NCI-H146 (cell line): ENCODE data around the gene ADGRB3.
"Not testable (repeated sequence)": the region's sequence is repeated elsewhere in the genome, so short reads cannot be mapped to it uniquely, and the experiment has no call there.

Experiments used
- DNase-seq: peaks from one replicate; lab custom pipeline; 2025; lab: John Stamatoyannopoulos, UW

ADGRB3 gene

DNA sequence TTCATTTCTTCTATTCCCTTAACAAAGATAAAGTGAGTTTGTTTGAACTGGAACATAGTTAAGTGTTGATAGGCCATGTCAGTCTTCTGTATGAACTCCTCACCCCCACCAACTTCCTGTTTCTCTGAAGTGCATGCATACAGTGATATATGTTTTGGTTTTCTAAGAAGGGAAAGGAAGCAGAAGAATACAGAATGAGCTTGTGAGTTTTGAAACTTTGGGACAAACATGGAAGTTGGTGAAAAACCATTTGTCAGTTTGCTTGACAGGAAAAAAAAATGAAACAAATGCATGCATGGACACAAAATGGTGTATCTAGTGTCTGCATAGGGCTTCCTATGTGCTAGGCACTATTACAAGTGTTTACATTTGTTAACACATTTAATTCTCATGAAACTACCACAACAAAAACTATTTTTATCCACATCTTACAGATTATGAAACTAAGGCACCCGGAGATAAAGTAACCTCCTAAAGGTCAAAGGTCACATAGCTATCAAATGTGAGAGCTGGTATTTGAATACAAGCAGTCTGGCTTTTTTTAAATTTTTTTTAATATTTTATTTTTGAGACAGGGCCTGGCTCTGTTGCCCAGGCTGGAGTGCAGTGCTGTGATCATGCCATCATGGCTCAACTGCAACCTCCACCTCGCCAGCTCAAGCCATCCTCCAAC lies 105.9 kb downstream of the ADGRB3 start:
- no peak for DNase-seq

DNA sequence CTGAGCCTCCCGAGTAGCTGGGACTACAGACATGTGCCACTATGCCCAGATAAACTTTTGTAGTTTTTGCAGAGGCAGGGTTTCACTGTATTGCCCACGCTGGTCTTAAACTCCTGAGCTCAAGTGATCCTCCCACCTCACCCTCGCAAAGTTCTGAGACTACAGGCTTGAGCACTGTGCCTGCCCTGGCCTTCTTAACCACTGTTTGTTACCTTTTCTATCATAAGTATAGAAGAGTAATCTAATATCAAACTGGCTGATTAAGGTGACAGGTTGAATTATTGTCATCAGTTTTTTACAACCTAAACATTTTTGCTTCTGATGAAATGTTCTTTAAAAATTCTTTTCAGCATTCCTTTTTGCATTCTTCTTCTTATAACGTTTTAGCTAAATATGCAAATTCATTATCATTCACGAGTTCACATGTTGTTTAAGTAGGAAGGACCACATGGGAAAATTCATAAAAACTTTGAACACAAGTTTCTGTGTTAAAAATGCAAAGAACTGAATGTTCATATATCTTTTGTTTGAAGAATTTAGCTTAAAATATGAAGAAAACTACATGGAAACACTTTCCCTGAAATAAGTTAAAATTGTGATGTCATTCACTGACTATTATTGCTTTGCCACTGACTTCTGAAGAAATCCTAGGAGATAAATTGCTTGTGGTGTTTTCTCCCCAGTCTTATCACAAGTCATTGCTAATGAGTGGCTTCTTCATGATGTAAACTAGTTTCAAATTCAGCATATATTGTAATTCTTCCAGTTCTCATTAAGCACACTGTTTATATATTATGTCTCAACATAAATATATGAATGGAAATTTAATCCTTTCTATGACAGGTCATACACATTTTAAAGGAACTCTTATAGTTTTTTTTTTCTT lies 106.7 kb downstream of the ADGRB3 start:
- no peak for DNase-seq

DNA sequence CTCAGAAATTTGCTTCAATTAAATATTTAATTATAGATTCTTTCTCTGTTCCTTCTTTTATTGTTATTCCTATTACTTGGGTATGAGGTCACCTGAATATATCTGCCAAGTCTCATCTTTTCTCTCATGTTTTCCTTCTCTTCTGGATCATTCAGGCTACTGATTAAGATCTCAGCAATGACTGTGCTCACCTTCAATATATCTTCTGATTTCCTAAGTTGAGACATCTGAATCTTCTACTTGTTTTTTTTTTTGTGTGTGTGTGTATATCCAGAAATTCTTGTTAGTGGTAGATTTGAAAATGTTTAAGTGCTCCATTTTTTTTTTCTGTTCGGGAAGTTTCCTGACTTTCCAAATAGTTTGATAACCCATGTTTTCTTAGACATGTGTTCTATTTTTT lies 108.0 kb downstream of the ADGRB3 start:
- DNase-seq = no peak

DNA sequence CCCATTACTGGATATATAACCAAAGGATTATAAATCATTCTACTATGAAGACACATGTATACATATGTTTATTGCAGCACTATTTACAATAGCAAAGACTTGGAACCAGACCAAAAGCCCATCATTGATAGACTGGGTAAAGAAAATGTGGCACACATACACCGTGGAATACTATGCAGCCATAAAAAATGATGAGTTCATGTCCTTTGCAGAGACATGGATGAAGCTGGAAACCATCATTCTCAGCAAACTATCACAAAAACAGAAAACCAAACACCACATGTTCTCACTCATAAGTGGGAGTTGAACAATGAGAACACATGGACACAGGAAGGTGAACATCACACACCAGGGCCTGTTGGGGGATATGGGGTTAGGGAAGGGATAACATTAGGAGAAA lies 109.3 kb downstream of the ADGRB3 start:
- DNase-seq = not testable (repeated sequence)

DNA sequence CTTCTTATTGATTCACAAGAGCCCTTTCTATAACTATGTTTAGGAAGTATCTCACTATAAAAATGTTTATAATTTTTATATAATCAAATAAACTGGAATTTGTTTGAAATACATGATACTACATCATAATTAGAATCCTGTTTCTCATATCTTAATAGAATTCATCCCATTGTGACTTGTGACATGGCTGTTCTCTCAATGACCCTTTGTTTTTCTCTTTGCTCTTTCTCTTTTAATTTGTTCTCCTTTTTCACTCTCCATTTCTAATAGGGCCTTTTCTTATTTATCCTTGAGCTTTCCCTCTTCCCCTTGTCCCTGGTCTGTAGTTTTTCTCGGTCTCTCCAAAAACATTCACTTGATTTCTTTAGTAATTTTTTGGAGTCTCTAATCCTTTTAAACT lies 111.3 kb downstream of the ADGRB3 start:
- no peak for DNase-seq

- DNase-seq = no peak
Observed at GRCh38 chr6:68747110-68747790, 112.2 kb downstream of the ADGRB3 start.

GRCh38 chr6:68747832-68748231 lies 112.8 kb downstream of the ADGRB3 start:
- DNase-seq = not testable (repeated sequence)

- no peak for DNase-seq
Observed at GRCh38 chr6:68754681-68755213, 119.7 kb downstream of the ADGRB3 start.

DNA sequence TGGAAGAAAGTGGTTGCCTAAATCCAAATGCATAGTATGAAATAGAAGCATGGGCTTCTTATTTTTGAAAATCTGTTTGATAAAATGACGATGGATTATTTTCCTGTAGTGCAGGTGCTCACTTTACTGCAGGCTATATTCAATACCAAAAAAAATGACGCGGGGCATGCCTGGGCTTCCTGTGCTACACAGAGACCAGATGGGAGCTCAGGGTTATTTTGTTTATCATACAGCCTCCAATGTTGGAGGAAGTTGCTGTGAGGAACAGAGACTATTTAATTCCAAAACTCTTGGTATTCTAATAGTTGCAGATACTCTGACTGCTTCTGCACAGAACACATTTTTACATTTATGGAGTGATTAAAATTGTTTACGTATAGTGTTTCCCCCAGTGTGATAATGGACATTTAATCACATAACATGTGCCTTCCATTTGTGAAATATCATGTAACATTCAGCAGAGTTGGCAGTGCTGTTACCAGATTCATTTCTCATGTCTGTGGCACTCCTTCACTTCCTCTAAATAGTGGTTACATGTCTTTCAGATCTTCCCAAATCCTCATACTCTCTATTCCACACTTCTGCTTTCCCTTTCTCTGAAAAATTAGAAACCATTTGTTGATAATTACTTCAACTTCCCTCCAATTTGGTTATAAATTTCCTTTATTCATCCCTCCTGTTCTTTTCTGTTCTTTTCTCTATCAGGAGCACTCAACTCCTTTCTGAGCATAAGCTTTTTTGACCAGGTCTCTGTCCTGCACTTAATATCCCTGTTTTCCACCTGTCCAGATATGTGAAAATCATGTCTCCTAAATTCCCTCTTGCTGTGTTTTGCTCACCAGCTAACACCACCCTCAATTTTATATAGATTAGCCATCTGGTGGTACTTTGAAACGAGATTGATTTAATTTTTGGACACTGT lies 121.6 kb downstream of the ADGRB3 start:
- no peak for DNase-seq

GRCh38 chr6:68757821-68758220 lies 122.7 kb downstream of the ADGRB3 start:
- no peak for DNase-seq

DNA sequence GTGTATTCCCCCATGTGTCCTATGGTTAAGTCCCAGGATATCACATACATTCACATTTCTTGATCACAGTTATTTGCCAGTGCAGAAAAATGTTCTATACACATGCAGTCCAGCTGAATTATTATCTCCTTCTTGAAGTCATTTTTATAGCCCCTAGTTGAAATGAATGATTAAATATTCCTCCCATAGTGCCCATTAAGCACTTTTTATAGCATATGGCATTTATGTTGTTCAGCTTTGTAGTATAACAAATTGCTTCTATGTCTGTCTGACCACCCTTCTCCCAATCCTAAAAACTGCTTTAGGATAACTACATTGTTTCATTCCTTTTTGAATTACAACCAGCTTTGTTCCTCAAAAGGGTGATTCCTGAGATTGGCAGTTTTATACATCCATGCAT lies 123.5 kb downstream of the ADGRB3 start:
- DNase-seq = no peak

- no peak for DNase-seq
Observed at GRCh38 chr6:68760485-68760884, 125.4 kb downstream of the ADGRB3 start.

DNA sequence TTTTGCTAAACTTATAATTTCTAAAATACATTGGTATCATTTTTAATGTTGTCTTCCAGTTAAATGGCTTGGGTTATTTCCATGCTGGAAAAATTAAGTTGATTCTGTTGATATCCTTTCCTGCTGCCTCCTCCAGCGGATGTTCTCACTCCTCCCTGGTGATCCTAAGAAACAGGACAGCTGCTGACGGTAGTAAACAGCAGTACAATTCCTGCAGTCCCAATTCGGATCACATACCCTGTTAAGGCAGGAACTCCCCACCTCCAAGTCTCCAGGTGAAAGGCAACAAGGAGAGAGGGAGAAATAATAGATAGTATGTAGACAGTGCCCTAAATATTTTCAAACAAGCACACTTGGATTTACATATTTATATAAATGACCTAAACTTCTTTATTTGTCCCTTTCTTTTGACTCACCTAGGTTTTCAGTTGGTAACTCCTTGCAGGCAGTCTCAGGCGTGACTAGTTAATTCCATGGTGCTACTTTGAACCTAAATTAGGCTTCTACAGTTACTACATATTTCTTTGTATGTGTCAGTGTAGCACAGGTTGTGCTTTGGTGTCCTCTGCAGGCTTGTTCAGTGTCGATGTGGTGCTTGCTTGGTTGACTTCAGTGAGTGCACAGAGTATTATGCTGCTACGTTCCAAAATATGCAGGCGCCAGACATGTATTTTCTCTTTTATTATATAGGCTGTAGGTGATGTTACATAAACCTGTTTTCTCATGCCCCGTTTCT lies 126.0 kb downstream of the ADGRB3 start:
- no peak for DNase-seq

DNA sequence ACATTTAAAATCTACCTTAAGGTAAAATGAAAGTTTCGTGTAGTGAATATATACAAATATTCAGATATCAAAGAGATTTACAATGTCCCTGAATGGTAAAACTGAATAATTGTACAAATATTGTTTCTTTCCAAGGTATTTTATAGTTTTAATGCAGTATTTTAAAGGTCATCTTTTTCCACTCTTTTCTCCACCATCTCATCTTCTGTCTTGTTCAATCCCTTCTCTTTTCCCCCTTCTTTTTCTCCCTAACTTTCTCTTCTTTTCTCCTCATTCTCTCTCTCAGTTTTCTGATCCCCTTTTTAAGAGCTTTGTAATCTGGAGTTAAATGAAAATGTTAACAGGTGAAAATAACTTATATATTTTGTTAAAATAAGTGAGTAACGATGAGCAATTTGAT lies 126.9 kb downstream of the ADGRB3 start:
- no peak for DNase-seq

DNA sequence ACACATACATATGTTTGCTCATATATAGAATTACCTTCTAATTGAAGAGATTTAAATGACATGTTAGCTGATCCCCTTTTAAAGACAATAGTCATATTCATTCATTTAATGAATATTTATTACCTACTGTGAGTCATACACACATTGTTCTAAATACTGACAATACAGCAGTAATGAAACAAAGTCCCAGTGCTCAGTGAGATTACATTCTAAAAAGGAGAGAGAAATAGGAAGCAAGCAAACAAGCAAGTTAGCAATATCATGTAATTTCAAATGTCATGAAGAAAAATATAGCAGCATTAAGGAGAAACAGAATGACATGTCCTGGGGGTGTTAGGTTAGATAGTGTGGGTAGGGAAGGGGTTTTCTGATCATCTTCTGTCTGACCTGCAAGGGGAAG lies 136.3 kb downstream of the ADGRB3 start:
- no peak for DNase-seq

DNA sequence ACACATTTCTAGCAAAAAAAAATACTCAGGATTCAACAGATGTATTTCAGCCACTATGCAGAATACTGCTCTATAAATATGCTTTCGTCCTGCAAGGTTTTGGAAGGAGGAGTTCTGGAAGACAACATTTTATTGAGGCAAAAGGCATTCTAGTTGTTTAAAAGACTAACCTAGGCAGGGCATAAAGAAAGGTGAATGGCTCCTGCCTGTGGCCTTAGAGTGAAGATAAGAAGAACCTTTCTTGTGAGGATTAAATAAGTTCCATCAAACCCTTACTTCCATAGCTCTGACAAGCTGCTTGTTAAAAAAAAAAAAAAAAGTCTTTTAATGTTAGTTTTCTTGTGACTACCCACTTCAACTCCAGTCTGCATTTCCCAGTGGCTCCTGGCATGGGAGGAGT lies 139.8 kb downstream of the ADGRB3 start:
- no peak for DNase-seq

DNA sequence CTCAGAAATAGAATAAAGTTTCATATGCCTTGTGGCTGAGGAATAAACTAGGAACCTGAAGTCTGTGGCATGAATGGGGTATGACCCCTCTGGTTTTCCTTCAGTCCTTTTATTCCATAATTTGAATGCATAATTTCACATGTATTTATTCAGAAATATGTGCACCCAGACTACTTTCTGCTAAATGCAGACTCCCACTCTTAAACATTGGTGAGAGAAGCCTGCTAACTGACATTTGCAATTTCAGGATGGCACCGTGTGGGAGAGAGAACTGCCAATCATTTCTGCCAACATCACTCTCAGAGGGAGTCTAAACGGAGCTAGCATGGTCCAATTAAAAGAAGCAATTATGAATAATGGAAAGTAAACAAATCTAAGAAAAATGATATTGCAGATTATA lies 141.3 kb downstream of the ADGRB3 start:
- no peak for DNase-seq

DNA sequence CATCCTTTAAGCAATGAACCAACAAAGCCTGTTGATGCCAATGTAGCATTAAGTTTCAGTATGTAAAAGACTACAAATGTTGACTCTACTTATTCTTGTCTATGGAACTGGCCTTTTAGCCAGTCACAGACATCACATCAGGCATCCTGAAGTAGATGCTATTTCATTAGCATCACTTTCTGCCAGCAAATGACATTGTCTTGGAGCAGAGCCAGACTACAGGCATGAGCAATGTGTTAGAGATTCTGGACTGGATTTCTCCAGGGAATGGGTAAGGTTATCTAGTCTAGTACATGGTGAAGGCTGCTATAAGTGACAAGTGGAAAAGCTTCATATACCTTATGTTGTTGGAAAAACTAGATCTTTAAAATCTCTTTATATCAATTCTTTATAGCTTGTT lies 142.9 kb downstream of the ADGRB3 start:
- DNase-seq = no peak

DNA sequence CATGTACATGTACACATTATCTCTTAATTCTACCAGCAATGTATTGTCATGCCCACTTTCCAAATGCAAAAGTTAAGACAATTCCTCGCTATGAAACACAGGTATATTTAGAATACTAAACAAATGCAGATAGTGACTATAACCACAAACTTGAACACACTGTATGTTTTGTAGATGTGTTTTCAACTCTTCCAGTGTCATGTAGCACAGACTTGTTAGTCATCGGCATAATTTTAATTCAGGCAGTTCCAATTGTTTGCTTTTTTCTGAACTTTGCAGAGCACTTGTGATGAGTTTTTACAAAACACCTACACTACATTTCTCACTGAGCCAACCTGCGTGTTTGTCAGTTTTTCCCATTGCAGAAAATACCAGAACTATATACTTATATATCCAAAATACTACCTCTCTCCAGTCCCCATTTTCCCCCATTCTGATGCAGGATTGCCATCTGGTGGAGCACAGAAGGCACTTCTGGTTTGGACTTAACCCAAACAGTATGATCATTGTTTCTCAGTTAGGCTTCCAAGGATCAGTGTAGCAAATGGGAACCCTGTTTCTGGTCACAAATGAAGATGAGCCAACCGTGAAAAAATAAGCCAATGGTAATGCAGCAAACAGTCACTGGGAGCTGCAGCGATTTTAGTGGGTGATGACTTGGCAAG lies 143.4 kb downstream of the ADGRB3 start:
- DNase-seq = no peak

- DNase-seq = no peak
Observed at GRCh38 chr6:68779366-68779765, 144.3 kb downstream of the ADGRB3 start.
